ENCODE results near the gene RPH3AL.

RPH3AL gene

GRCh38 chr17:296906-297690 is 55.5 kb downstream of the RPH3AL start:
- DNase-seq: no peak

- no peak for DNase-seq
Observed at GRCh38 chr17:296379-296778, 56.2 kb downstream of the RPH3AL start.

- DNase-seq: no peak
Observed at GRCh38 chr17:292531-293382, 59.9 kb downstream of the RPH3AL start.

GRCh38 chr17:292016-292415 is 60.6 kb downstream of the RPH3AL start:
- no peak for DNase-seq

- DNase-seq: no peak
Observed at GRCh38 chr17:291587-291986, 61.0 kb downstream of the RPH3AL start.

- no peak for DNase-seq
Observed at GRCh38 chr17:290626-291025, 62.0 kb downstream of the RPH3AL start.

- no peak for DNase-seq
Observed at GRCh38 chr17:290121-290521, 62.5 kb downstream of the RPH3AL start.

- DNase-seq: no peak
Observed at GRCh38 chr17:289409-289808, 63.2 kb downstream of the RPH3AL start.

- no peak for DNase-seq
Observed at GRCh38 chr17:288802-289356, 63.7 kb downstream of the RPH3AL start.

- no peak for DNase-seq
Observed at GRCh38 chr17:286571-286970, 66.0 kb downstream of the RPH3AL start.

- DNase-seq: no peak
Observed at GRCh38 chr17:285751-286422, 66.7 kb downstream of the RPH3AL start.

GRCh38 chr17:284676-285355 is 67.8 kb downstream of the RPH3AL start:
- DNase-seq: no peak

- no peak for DNase-seq
Observed at GRCh38 chr17:283911-284675, 68.5 kb downstream of the RPH3AL start.

- DNase-seq: no peak
Observed at GRCh38 chr17:282912-283882, 69.4 kb downstream of the RPH3AL start.

GRCh38 chr17:282000-282911 is 70.4 kb downstream of the RPH3AL start:
- DNase-seq: no peak

- no peak for DNase-seq
Observed at GRCh38 chr17:281365-281999, 71.1 kb downstream of the RPH3AL start.

- no peak for DNase-seq
Observed at GRCh38 chr17:280901-281300, 71.7 kb downstream of the RPH3AL start.

- no peak for DNase-seq
Observed at GRCh38 chr17:280216-280615, 72.4 kb downstream of the RPH3AL start.

- no peak for DNase-seq
Observed at GRCh38 chr17:279776-280175, 72.8 kb downstream of the RPH3AL start.
